ENCODE results near the gene GATA2.

GRCh38 chr3:128486205-128486628 is 6.8 kb downstream of the GATA2 start:
- TF ChIP-seq CTCF (IDR thresholded peaks at IDR 0.05): no peak
- no peak for TF ChIP-seq POLR2A (IDR thresholded peaks at IDR 0.05)

All from gastroesophageal sphincter (tissue), 3 donors.